HEK293 (cell line): ENCODE results near the gene AQP3.

ENCODE experiments used
- CTCF ChIA-PET: fragments of 350-600 bp; formaldehyde crosslinking; extraction: SDS; loops from one replicate; lab custom pipeline; 2021; ENCODE audit warnings: antibody characterized with exemption; lab: Yijun Ruan, JAX
- POLR2A ChIA-PET: fragments of 300-600 bp; formaldehyde crosslinking; extraction: SDS; loops from one replicate; lab custom pipeline; 2020; ENCODE audit warnings: antibody characterized with exemption, inconsistent platforms; lab: Yijun Ruan, JAX
- H3K27ac ChIP-seq: fragments of 200-500 bp; sonication (Bioruptor generic); 2 replicates; pipeline ENCODE4 v1.5.1; 2014; ENCODE audit warnings: low read depth, low read length, control low read depth, inconsistent platforms; ENCODE audit errors: extremely low read depth
- H3K36me3 ChIP-seq, 2 experiments: fragments of 200-500 bp in 1 of 2; sonication (Bioruptor generic) in 1 of 2; 1 replicate in 1 of 2; 2 replicates in 1 of 2; pipeline ENCODE4 v1.5.1; 2014 to 2017; ENCODE audit warnings: inconsistent platforms in 2 of 2, low read length in 2 of 2; ENCODE audit not compliant: control insufficient read depth in 2 of 2, insufficient read depth in 1 of 2
- H3K4me1 ChIP-seq: fragments of 200-500 bp; sonication (Bioruptor generic); 2 replicates; pipeline ENCODE4 v1.5.1; 2014; ENCODE audit warnings: mild to moderate bottlenecking, low read length, inconsistent platforms; ENCODE audit not compliant: control insufficient read depth, insufficient read depth
- H3K4me3 ChIP-seq: 2 replicates; pipeline ENCODE4 v1.5.1; 2011; ENCODE audit warnings: low read depth, mild to moderate bottlenecking, control low read depth, low read length, moderate library complexity
- H3K9me3 ChIP-seq: fragments of 200-500 bp; sonication (Bioruptor generic); 2 replicates; pipeline ENCODE4 v1.5.1; 2014; ENCODE audit warnings: low read depth, low read length, inconsistent platforms; ENCODE audit not compliant: control insufficient read depth, insufficient read depth
- ATF2 ChIP-seq: fragments of 450-650 bp; formaldehyde crosslinking; IDR thresholded peaks from 2 replicates; pipeline ENCODE4 v1.5.1; 2016; ENCODE audit warnings: missing biosample characterization, missing genetic modification characterization, low read depth
- BCL11B ChIP-seq: fragments of 450-650 bp; formaldehyde crosslinking; IDR thresholded peaks from 2 replicates; pipeline ENCODE4 v1.5.1; 2016; ENCODE audit warnings: low read depth, missing biosample characterization, missing genetic modification characterization
- TSHZ1 ChIP-seq: fragments of 450-650 bp; formaldehyde crosslinking; IDR thresholded peaks from 2 replicates; pipeline ENCODE4 v1.5.1; 2016; ENCODE audit warnings: missing biosample characterization, missing genetic modification characterization, borderline replicate concordance
- ZBTB44 ChIP-seq: fragments of 450-650 bp; IDR thresholded peaks from 2 replicates; pipeline ENCODE4 v1.5.1; 2018; ENCODE audit warnings: missing biosample characterization, mild to moderate bottlenecking, missing genetic modification characterization
- ZEB2 ChIP-seq: fragments of 450-650 bp; formaldehyde crosslinking; IDR thresholded peaks from 2 replicates; pipeline ENCODE4 v1.5.1; 2016; ENCODE audit warnings: missing biosample characterization, missing genetic modification characterization
- ZIC2 ChIP-seq: fragments of 450-650 bp; formaldehyde crosslinking; IDR thresholded peaks from 2 replicates; pipeline ENCODE4 v1.5.1; 2016; ENCODE audit warnings: missing biosample characterization, missing genetic modification characterization
- ZNF157 ChIP-seq: fragments of 450-650 bp; formaldehyde crosslinking; IDR thresholded peaks from 2 replicates; pipeline ENCODE4 v1.5.1; 2016; ENCODE audit warnings: missing biosample characterization, missing genetic modification characterization
- ZNF239 ChIP-seq: fragments of 450-650 bp; formaldehyde crosslinking; IDR thresholded peaks from 2 replicates; pipeline ENCODE4 v1.5.1; 2016; ENCODE audit warnings: missing biosample characterization, missing genetic modification characterization
- ZNF24 ChIP-seq: fragments of 450-650 bp; formaldehyde crosslinking; IDR thresholded peaks from 2 replicates; pipeline ENCODE4 v1.5.1; 2016; ENCODE audit warnings: missing biosample characterization, missing genetic modification characterization
- ZNF341 ChIP-seq: fragments of 450-650 bp; formaldehyde crosslinking; IDR thresholded peaks from 2 replicates; pipeline ENCODE4; 2016; ENCODE audit warnings: low read depth, missing biosample characterization, missing genetic modification characterization
- ZNF362 ChIP-seq: fragments of 450-650 bp; formaldehyde crosslinking; IDR thresholded peaks from 2 replicates; pipeline ENCODE4 v1.5.1; 2016; ENCODE audit warnings: missing biosample characterization, missing genetic modification characterization
- ZNF449 ChIP-seq: fragments of 450-650 bp; formaldehyde crosslinking; IDR thresholded peaks from 2 replicates; pipeline ENCODE4 v1.5.1; 2017; ENCODE audit warnings: missing biosample characterization, mild to moderate bottlenecking, missing genetic modification characterization, moderate library complexity
- ZNF521 ChIP-seq: fragments of 450-650 bp; formaldehyde crosslinking; IDR thresholded peaks from 2 replicates; pipeline ENCODE4 v1.5.1; 2017; ENCODE audit warnings: missing biosample characterization, mild to moderate bottlenecking, missing genetic modification characterization
- ZNF561 ChIP-seq: fragments of 450-650 bp; IDR thresholded peaks from 2 replicates; pipeline ENCODE4 v1.5.1; 2018; ENCODE audit warnings: missing biosample characterization, missing genetic modification characterization, borderline replicate concordance
- ZNF571 ChIP-seq: fragments of 450-650 bp; formaldehyde crosslinking; IDR thresholded peaks from 2 replicates; pipeline ENCODE4 v1.5.0; 2017; ENCODE audit warnings: missing biosample characterization, missing genetic modification characterization
- ZNF585B ChIP-seq: fragments of 450-650 bp; formaldehyde crosslinking; IDR thresholded peaks from 2 replicates; pipeline ENCODE4 v1.5.1; 2016; ENCODE audit warnings: missing biosample characterization, missing genetic modification characterization
- ZNF707 ChIP-seq: fragments of 450-650 bp; formaldehyde crosslinking; IDR thresholded peaks from 2 replicates; pipeline ENCODE4 v1.5.1; 2016; ENCODE audit warnings: missing biosample characterization, missing genetic modification characterization
- ZNF777 ChIP-seq: fragments of 450-650 bp; formaldehyde crosslinking; IDR thresholded peaks from 2 replicates; pipeline ENCODE4 v1.5.1; 2017; ENCODE audit warnings: missing biosample characterization, missing genetic modification characterization, borderline replicate concordance

Gene AQP3

GRCh38 chr9:33469891-33470290, 22.5 kb upstream of the AQP3 start:
- H3K4me1 ChIP-seq: no peaks in the 10 kb centered on the region
- peaks cover 8 to 73% of the 10 kb centered on the region in 2 experiments for H3K36me3 ChIP-seq
- no peak overlapping the region for H3K4me3 ChIP-seq
- H3K27ac ChIP-seq: no peak overlapping the region
- POLR2A ChIA-PET: no interaction called here
- H3K9me3 ChIP-seq: no peaks in the 10 kb centered on the region
- CTCF ChIA-PET: interaction anchor here (9.3 to 10.4 kb wide), 2 partner anchors 16 to 96 kb away, joined by 111 to 176 read pairs; partner anchors contain the start of gene AQP3
- TF ChIP-seq ZNF561 (no peak), ZNF341 (tag by site-specific recombination) (no peak), TSHZ1 (tag by site-specific recombination) (no peak), ZNF449 (tag by site-specific recombination) (no peak)

GRCh38 chr9:33468797-33469621, 21.6 kb upstream of the AQP3 start:
- POLR2A ChIA-PET: interaction anchor here (0.6 kb wide), 1 partner anchor 14 kb away, joined by 3 read pairs; no protein-coding TSS in a partner anchor
- CTCF ChIA-PET: interaction anchor here (0.6 to 10.4 kb wide), 5 partner anchors 15 to 95 kb away, joined by 3 to 176 read pairs (median 61); partner anchors contain the start of genes AQP3 and AQP7

More at GRCh38 chr9:33468797-33469621, 21.6 kb upstream of the AQP3 start:
- Histone ChIP-seq H3K4me1 (no peaks in the 10 kb centered on the region), H3K27ac (no peak overlapping the region), H3K4me3 (no peak overlapping the region), H3K9me3 (no peaks in the 10 kb centered on the region), H3K36me3 (peaks cover 8 to 82% of the 10 kb centered on the region in 2 experiments)
- no peak for TF ChIP-seq ZNF585B
- TF ChIP-seq ZNF707: no peak
- no peak for TF ChIP-seq ZNF777 (tag by site-specific recombination)
- no peak for TF ChIP-seq ZNF362 (tag by site-specific recombination)
- TF ChIP-seq ZEB2 (tag by site-specific recombination): no peak
- no peak for TF ChIP-seq ZNF239 (tag by site-specific recombination)
- TF ChIP-seq ZNF521 (tag by site-specific recombination): no peak
- TF ChIP-seq ZBTB44: no peak
- TF ChIP-seq ATF2 (tag by site-specific recombination): no peak
- TF ChIP-seq ZIC2 (tag by site-specific recombination): no peak
- TF ChIP-seq ZNF157: no peak
- TF ChIP-seq ZNF571: no peak
- TF ChIP-seq ZNF24: no peak
- TF ChIP-seq BCL11B: no peak
